HepG2 (cell line): ENCODE data around the gene SEC16A. TPM values are rescaled to one million over a fixed set of nuclear protein-coding genes. Genes with fewer than 3 reads are reported as not detected.

ENCODE experiments used
- ATAC-seq: fragments of 200-7000 bp; cut with Tn5 transposase; 3 replicates; pipeline ENCODE4 v1.9.1; 2020; ENCODE audit warnings: mild to moderate bottlenecking, moderate library complexity
- BruUV-seq: library from RNA; stranded (reverse); fragments of 400-500 nt; replicated peaks from 2 replicates; lab custom pipeline; 2021; lab: Mats Ljungman, UMichigan
- CTCF ChIA-PET: fragments of 300-600 bp; formaldehyde crosslinking; extraction: SDS; loops from one replicate; lab custom pipeline; 2021; ENCODE audit warnings: low total read pairs, inconsistent platforms, low intra/inter-chr PET ratio; lab: Yijun Ruan, JAX
- POLR2A ChIA-PET: fragments of 350-600 bp; sonication (Branson Sonifier 250); formaldehyde crosslinking; loops from one replicate; lab custom pipeline; 2020; ENCODE audit warnings: antibody characterized with exemption, inconsistent platforms; lab: Yijun Ruan, JAX
- DNase-seq: peaks from one replicate; pipeline ENCODE4 v3.0.0-alpha.2; 2015; ENCODE audit warnings: low spot score
- FAIRE-seq: peaks from 3 replicates; lab custom pipeline; 2011; peaks lifted over from hg19 to GRCh38; lab: Jason Lieb, UNC
- H2AFZ ChIP-seq: one replicate; pipeline ENCODE4 v1.6.1; 2011; ENCODE audit warnings: low read length, inconsistent platforms
- H3K27ac ChIP-seq: fragments of 300-600 bp; 3 replicates; pipeline ENCODE4 v1.8.0; 2011; ENCODE audit warnings: mixed run types, mild to moderate bottlenecking, mixed read lengths, low read length, inconsistent platforms; ENCODE audit not compliant: insufficient read depth; ENCODE audit errors: extremely low read length
- H3K27me3 ChIP-seq, 2 experiments: fragments of 200-600 bp in 1 of 2; 2 replicates in 1 of 2; 3 replicates in 1 of 2; pipeline versions ENCODE4 v1.6.0 to v1.8.0; 2011; ENCODE audit warnings: low read length in 2 of 2, mild to moderate bottlenecking in 2 of 2, moderate library complexity in 2 of 2, inconsistent platforms in 1 of 2; ENCODE audit not compliant: insufficient read depth in 2 of 2, control insufficient read depth in 1 of 2
- H3K36me3 ChIP-seq, 2 experiments: fragments of 200-600 bp in 1 of 2; replicated peaks in 1 of 2; 2 replicates in 1 of 2; 3 replicates in 1 of 2; pipeline versions ENCODE4 v1.5.1 to v1.8.0; 2011; ENCODE audit warnings: low read length in 2 of 2, inconsistent platforms in 1 of 2; ENCODE audit not compliant: insufficient read depth in 2 of 2, control insufficient read depth in 1 of 2
- H3K4me1 ChIP-seq: 2 replicates; pipeline ENCODE4 v1.5.1; 2012; ENCODE audit warnings: low read length, inconsistent platforms; ENCODE audit not compliant: insufficient read depth
- H3K4me2 ChIP-seq: 2 replicates; pipeline ENCODE4 v1.6.0; 2011; ENCODE audit warnings: low read depth, low read length, inconsistent platforms
- H3K4me3 ChIP-seq, 3 experiments: fragments of 200-600 bp in 1 of 3; sonication (generic), shearing (Covaris generic) in 1 of 3; replicated peaks in 1 of 3; 2 replicates each; pipeline ENCODE4 v1.5.1; 2011 to 2016; ENCODE audit warnings: low read length in 3 of 3, inconsistent platforms in 2 of 3, low read depth in 2 of 3, mild to moderate bottlenecking in 2 of 3, control low read depth in 1 of 3, mixed read lengths in 1 of 3; ENCODE audit not compliant: insufficient read depth in 1 of 3
- H3K79me2 ChIP-seq: one replicate; pipeline ENCODE4 v1.6.1; 2011; ENCODE audit warnings: low read length, inconsistent platforms; ENCODE audit not compliant: insufficient read depth
- H3K9ac ChIP-seq: 2 replicates; pipeline ENCODE4 v1.6.0; 2011; ENCODE audit warnings: mild to moderate bottlenecking, low read depth, low read length, inconsistent platforms; ENCODE audit not compliant: insufficient read depth
- H3K9me3 ChIP-seq: 2 replicates; pipeline ENCODE4 v1.5.1; 2012; ENCODE audit warnings: mild to moderate bottlenecking, low read length
- H4K20me1 ChIP-seq: 2 replicates; pipeline ENCODE4 v1.6.0; 2011; ENCODE audit warnings: inconsistent platforms, mild to moderate bottlenecking, low read length, moderate library complexity; ENCODE audit not compliant: insufficient read depth
- PHB2 ChIP-seq: fragments of 450-650 bp; IDR thresholded peaks from 2 replicates; pipeline ENCODE4 v1.6.1; 2018; ENCODE audit not compliant: partially characterized antibody
- RBFOX2 ChIP-seq: fragments of 200-400 bp; formaldehyde crosslinking; IDR thresholded peaks from 2 replicates; pipeline ENCODE4 v1.6.1; 2017; ENCODE audit warnings: low read depth, mild to moderate bottlenecking, low read length
- TBL1XR1 ChIP-seq: fragments of 150-350 bp; IDR thresholded peaks from 2 replicates; pipeline ENCODE4 v1.6.1; 2014; ENCODE audit warnings: borderline replicate concordance, low read length; ENCODE audit not compliant: partially characterized antibody
- TCF7 ChIP-seq: sonication (generic); IDR thresholded peaks from 2 replicates; pipeline ENCODE4 v1.6.1; 2016; ENCODE audit warnings: antibody characterized with exemption, low read depth
- USF2 ChIP-seq, 2 experiments: sonication (generic) in 1 of 2; formaldehyde crosslinking in 1 of 2; IDR thresholded peaks; 2 replicates each; pipeline versions ENCODE4 v1.5.1 to v1.6.1; 2011 to 2020; ENCODE audit warnings: borderline replicate concordance in 1 of 2, low read depth in 1 of 2, low read length in 1 of 2, mild to moderate bottlenecking in 1 of 2, missing genetic modification reagents in 1 of 2, moderate library complexity in 1 of 2
- ZBED4 ChIP-seq: sonication (generic); formaldehyde crosslinking; IDR thresholded peaks from 2 replicates; pipeline ENCODE4 v1.4.0; 2020; ENCODE audit warnings: missing genetic modification reagents, borderline replicate concordance
- ZKSCAN1 ChIP-seq: fragments of 150-350 bp; IDR thresholded peaks from 2 replicates; pipeline ENCODE4 v1.6.1; 2014; ENCODE audit warnings: low read length
- ZMYM3 ChIP-seq: sonication (generic); formaldehyde crosslinking; IDR thresholded peaks from 2 replicates; pipeline ENCODE4 v1.5.1; 2020; ENCODE audit warnings: mild to moderate bottlenecking, missing genetic modification reagents
- ZNF629 ChIP-seq: sonication (generic); formaldehyde crosslinking; conservative IDR thresholded peaks from 2 replicates; pipeline ENCODE4 v1.5.0; 2020; ENCODE audit warnings: missing genetic modification reagents
- WGBS: methylation state at CpG from one replicate; pipeline ENCODE4 v1.1.6; 2017; ENCODE audit warnings: low lambda C conversion rate; 5-methylcytosine and 5-hydroxymethylcytosine counted together
- in situ Hi-C: cut with HindIII; loops from 2 replicates; pipeline ENCODE4 v1.10.0; 2017; ENCODE audit warnings: low pct_unique_long_range_greater_than_20kb; ENCODE audit not compliant: extremely low pct_ligation_motif_present
- intact Hi-C: fragments of 100-400 bp; cut with micrococcal nuclease; formaldehyde crosslinking; loops from one replicate; pipeline ENCODE4 v1.10.0; 2022; ENCODE audit not compliant: unreplicated experiment
- polyA plus RNA-seq, 8 experiments: library from polyadenylated mRNA; depleted of rRNA in 3 of 8; stranded (reverse) in 7 of 8; unstranded in 1 of 8; fragments of >200 nt; fragmentation: Illumina TruSeq in 4 of 8; extraction: Trizol in 4 of 8; gene quantifications; 2 replicates each; pipeline versions ENCODE4 v1.2.1 to v1.2.3, GENCODE V29; 2011 to 2016; ENCODE audit warnings: low read depth in 4 of 8, missing spikeins in 1 of 8, mixed read lengths in 1 of 8; ENCODE audit not compliant: insufficient read depth in 1 of 8
- total RNA-seq, 5 experiments: library from RNA; depleted of rRNA; stranded (reverse); fragments of >200 nt; fragmentation: Illumina TruSeq; extraction: Trizol; gene quantifications; 2 replicates each; pipeline ENCODE4 v1.2.3, GENCODE V29; 2016; ENCODE audit warnings: low read depth in 1 of 5

The SEC16A gene
- total and polyA plus RNA-seq, 2 of the 13 experiments (the other 11 are each of a cell fraction or from before 2014, with no cell fraction given): 15.9 to 18.9 TPM

- Histone ChIP-seq H4K20me1 (no peaks in the 10 kb centered on the region), H3K4me3 (no peak overlapping the region), H3K27me3 (no peaks in the 10 kb centered on the region), H3K9ac (no peak overlapping the region), H3K4me1 (peaks cover 19% of the 10 kb centered on the region), H3K36me3 (peaks cover 40 to 73% of the 10 kb centered on the region in 2 experiments; a peak in 4 of 5 replicates), H3K79me2 (no peaks in the 10 kb centered on the region), H3K9me3 (no peaks in the 10 kb centered on the region), H2AFZ (no peak overlapping the region), H3K4me2 (no peak overlapping the region), H3K27ac (no peak overlapping the region)
- TF ChIP-seq TCF7 (no peak), RBFOX2 (no peak), ZMYM3 (CRISPR knock-in tag) (0 out of 2 replicates have a peak, but pooled peaks have one; percentile 36), ZNF629 (CRISPR knock-in tag) (peak; percentile 88)
- POLR2A ChIA-PET: interaction anchor here (0.7 kb wide), 2 partner anchors 11 to 439 kb away, joined by 3 read pairs; no protein-coding TSS in a partner anchor
- no peak for DNase-seq
- no peak for ATAC-seq
- CTCF ChIA-PET: no interaction called here
- BruUV-seq: no TSS peak
- intact Hi-C loops: no loop called here
- in situ Hi-C loops: no loop called here
- WGBS: 97% methylated on average over 7 of the region's 7 CpGs
- FAIRE-seq: no peak
Measured at GRCh38 chr9:136445799-136446198, 37.0 kb downstream of the SEC16A start.

- ChIA-PET POLR2A (interaction anchor here (1.6 kb wide), 1 partner anchor 81 kb away, joined by 3 read pairs; no protein-coding TSS in a partner anchor), CTCF (no interaction called here)
- Histone ChIP-seq H3K79me2 (peaks cover under 1% of the 10 kb centered on the region), H3K27me3 (no peaks in the 10 kb centered on the region; a peak in 1 of 5 replicates), H3K27ac (no peak overlapping the region), H3K9ac (no peak overlapping the region), H3K9me3 (no peaks in the 10 kb centered on the region), H3K4me2 (no peak overlapping the region), H3K36me3 (peaks cover 32 to 70% of the 10 kb centered on the region in 2 experiments; a peak in 4 of 5 replicates), H3K4me3 (no peak overlapping the region), H4K20me1 (no peaks in the 10 kb centered on the region), H2AFZ (no peak overlapping the region), H3K4me1 (peaks cover 24% of the 10 kb centered on the region)
- WGBS: 93% methylated on average over 20 of the region's 20 CpGs
- ATAC-seq (no peak), DNase-seq (no peak), FAIRE-seq (no peak)
- in situ Hi-C loops: loop anchor here (5.0 kb wide), 1 partner anchor 33 kb away; no protein-coding TSS in a partner anchor
- intact Hi-C loops: no loop called here
- no TSS peak for BruUV-seq
- TF ChIP-seq USF2 (IDR thresholded peaks at IDR 0.05; ENCODE audit: low read depth, low read length) (no peak), USF2 (CRISPR knock-in tag; IDR thresholded peaks at IDR 0.05; ENCODE audit: borderline replicate concordance) (no peak), ZKSCAN1 (no peak), PHB2 (no peak), ZBED4 (CRISPR knock-in tag) (no peak), TBL1XR1 (no peak)
Measured at GRCh38 chr9:136444102-136444501, 38.7 kb downstream of the SEC16A start.
